GM12891 (cell line): ENCODE measurements around the gene SPACDR.

Experiments used
- DNase-seq: peaks from one replicate; pipeline ENCODE4 v3.0.0; 2011; ENCODE audit warnings: low spot score; ENCODE audit not compliant: insufficient read length
- FAIRE-seq: peaks from 2 replicates; lab custom pipeline; 2011; peaks lifted over from hg19 to GRCh38; lab: Jason Lieb, UNC
- PAX5 ChIP-seq: IDR thresholded peaks from 2 replicates; pipeline ENCODE4 v1.6.1; 2011; ENCODE audit warnings: low read length, moderate library complexity, mild to moderate bottlenecking; ENCODE audit not compliant: insufficient read depth, severe bottlenecking
- POLR2A ChIP-seq: IDR thresholded peaks from 2 replicates; pipeline ENCODE4 v1.6.1; 2011; ENCODE audit warnings: low read depth, low read length, control low read depth
- POLR2AphosphoS5 ChIP-seq: IDR thresholded peaks from 2 replicates; pipeline ENCODE4 v1.6.1; 2011; ENCODE audit warnings: low read depth, low read length, control low read depth
- POU2F2 ChIP-seq: IDR thresholded peaks from 2 replicates; pipeline ENCODE4 v1.6.1; 2011; ENCODE audit warnings: low read depth, mild to moderate bottlenecking, control low read depth, low read length, moderate library complexity
- SPI1 ChIP-seq: IDR thresholded peaks from 2 replicates; pipeline ENCODE4 v1.6.1; 2011; ENCODE audit warnings: low read depth, low read length, control low read depth
- TAF1 ChIP-seq: IDR thresholded peaks from 2 replicates; pipeline ENCODE4 v1.6.1; 2011; ENCODE audit warnings: low read depth, low read length, control low read depth

SPACDR gene

DNA sequence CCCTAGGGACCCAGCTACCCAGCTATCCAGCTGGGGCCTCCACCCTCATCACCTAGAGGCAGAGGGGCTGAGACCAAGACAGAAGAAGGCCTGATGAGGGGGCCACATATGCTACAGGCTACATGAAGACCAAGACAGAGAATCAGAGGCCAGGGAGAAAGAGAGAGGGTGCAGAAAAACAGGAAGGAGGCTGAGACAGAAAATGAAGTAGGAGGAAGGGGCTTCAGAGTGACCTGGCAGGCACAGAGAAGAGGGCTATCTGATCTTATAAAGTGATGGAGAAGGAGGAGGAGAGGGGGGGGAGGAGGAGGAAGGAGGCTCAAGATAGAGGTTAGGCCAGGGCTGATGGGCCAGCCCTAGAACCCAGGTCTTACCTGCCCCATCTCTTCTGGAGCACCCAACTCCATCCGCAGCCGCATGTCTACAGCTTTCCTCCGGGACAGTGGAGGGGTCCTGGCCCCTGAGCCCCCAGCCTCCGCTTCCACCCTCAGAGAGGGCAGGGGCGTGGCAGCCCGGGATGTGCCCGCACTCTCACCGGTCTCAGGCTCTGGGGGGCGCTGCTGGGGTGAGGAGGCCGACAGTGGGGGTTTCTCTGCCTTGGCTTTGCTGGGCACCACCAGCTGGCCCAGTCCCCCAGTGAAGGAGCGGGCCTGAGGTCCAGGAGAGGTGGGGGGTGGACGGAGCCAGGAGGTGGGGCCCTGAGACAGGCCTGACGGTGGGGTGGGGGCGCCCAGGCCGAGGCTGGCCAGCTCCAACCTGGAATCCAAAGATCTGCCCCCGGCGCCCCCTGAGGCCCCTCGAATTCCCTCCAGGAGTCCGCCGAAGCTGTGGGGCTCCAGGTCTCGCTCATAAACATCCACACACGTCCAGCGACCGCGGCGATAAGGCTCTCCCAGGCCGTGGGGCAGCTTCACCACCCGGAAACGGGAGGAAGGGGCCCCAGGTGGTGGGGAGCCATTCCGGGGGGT, 13.1 kb upstream of the SPACDR start:
- TF ChIP-seq PAX5 (no peak), POU2F2 (no peak), SPI1 (no peak), TAF1 (no peak), POLR2A (no peak), POLR2AphosphoS5 (no peak)
- no peak for DNase-seq

DNA sequence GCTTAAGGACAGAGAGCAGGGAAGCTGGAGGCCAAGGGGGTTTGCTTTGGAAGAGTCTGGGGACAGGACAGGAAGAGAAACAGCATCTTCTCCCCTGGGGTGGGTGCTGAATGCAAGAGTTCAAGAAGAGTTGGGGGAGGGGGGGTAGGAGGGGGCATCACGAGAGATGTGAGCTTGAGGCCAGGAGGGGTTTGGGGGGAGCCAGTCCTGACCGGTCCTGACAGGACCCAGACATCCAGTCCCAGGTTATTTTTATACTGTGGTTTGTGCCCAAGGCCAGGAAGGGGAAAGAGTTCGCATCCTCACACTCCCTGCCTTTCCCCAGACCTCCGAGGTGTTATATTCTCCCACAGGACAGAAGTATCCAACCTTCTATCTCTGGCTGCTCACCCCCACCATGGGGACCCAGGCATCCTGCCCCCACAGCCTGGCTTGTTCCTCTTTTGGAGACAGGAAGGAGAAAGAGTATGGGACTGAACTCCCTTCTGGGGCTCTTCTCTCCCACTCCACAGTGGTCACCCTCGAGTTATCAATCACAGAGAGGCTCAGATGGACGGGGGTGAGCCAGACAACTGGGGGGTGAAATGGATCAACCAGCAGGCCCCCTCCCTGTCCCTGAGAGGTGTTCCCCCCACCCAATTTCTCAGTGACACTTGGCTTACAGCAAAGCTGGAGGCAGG, 12.2 kb upstream of the SPACDR start:
- TF ChIP-seq PAX5 (no peak), POU2F2 (no peak), SPI1 (0 out of 2 replicates have a peak, but pooled peaks have one; percentile 8)
- no peak for DNase-seq
- FAIRE-seq: no peak

More for the DNA sequence above, 13.1 kb upstream of the SPACDR start:
- no peak for FAIRE-seq

DNA sequence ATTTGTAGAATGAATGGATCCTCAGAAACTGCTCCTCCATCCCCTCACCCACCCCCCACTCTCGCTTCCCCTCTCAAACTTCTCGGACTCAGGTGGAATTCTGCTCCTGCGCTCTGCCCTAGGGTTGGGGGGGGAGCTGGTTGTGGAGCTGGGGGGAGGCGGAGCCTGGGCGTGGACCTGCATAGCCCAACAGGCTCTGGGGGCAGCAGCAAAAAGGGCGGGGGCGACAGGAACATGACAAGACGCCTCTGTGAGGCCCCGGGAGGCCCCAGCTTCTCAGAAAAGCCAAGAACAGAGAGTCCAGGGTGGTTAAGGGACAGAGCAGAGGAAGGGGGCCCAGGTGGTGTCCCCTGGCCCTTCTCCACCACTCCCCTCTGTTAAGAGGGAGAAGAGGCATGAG, 11.5 kb upstream of the SPACDR start:
- FAIRE-seq (no peak), DNase-seq (no peak)
- no peak for TF ChIP-seq PAX5

DNA sequence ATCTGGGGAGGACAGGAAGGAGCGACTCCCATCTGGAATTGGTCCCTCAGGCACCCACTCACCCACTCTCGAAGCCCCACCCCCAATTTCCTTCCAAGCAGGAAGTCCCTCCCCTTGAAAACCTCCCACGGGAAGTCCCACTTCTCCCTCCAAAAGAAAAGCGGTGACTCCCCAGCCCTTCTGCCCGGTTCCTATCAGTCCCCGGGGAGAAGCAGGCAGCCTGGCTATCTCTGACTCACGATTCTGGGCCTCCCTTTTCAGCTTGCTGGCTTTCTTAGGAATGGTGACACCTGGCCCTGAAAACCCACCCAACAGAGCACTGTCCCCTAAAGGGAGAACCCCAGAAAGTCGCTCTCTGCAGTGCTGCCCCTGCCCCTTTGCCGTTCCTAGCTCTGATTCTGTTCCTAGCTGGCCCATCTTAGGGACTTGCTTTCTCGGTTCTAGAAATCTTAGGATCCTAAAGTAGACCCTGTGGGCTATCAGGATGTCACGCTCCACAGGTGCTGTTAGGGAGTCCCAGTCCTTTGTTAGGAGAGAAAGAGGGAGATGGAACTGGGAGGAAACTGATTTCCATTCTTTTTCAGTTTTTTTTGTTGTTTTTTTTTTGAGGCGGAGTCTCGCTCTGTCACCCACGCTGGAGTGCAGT, 8.9 kb upstream of the SPACDR start:
- FAIRE-seq (no peak), DNase-seq (no peak)
- TF ChIP-seq POU2F2 (no peak), SPI1 (no peak), TAF1 (no peak), POLR2A (no peak), PAX5 (no peak), POLR2AphosphoS5 (no peak)

- DNase-seq: no peak
- no peak for FAIRE-seq
Observed at GRCh38 chr7:100472121-100472851, 8.2 kb upstream of the SPACDR start.

DNA sequence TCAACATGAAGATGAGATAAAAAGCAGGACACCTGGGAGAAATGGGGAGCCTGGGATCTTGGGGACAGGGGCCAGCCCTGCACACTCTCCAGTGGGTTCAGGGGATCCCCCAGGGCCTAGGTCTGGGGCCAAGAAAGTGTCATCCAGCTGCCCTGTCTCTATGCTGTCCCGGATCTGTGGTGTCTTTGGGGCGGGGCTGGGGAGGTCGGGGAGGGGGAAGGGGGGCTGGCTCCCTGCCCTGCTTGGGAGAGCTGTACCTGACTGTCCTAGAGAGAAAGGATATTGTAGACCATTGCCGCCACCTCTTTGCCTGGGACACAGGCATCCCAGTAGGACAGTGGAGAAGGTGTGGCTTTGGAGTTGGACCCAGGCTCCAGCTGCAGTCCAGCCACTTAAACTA, 7.0 kb upstream of the SPACDR start:
- TF ChIP-seq POLR2A (no peak), PAX5 (no peak), POU2F2 (no peak), TAF1 (no peak), POLR2AphosphoS5 (no peak), SPI1 (no peak)
- no peak for DNase-seq
- no peak for FAIRE-seq

More at GRCh38 chr7:100472121-100472851, 8.2 kb upstream of the SPACDR start:
- TF ChIP-seq POLR2A: no peak
- TF ChIP-seq TAF1: no peak
- TF ChIP-seq POLR2AphosphoS5: no peak
- no peak for TF ChIP-seq PAX5
- TF ChIP-seq POU2F2: no peak
- no peak for TF ChIP-seq SPI1

DNA sequence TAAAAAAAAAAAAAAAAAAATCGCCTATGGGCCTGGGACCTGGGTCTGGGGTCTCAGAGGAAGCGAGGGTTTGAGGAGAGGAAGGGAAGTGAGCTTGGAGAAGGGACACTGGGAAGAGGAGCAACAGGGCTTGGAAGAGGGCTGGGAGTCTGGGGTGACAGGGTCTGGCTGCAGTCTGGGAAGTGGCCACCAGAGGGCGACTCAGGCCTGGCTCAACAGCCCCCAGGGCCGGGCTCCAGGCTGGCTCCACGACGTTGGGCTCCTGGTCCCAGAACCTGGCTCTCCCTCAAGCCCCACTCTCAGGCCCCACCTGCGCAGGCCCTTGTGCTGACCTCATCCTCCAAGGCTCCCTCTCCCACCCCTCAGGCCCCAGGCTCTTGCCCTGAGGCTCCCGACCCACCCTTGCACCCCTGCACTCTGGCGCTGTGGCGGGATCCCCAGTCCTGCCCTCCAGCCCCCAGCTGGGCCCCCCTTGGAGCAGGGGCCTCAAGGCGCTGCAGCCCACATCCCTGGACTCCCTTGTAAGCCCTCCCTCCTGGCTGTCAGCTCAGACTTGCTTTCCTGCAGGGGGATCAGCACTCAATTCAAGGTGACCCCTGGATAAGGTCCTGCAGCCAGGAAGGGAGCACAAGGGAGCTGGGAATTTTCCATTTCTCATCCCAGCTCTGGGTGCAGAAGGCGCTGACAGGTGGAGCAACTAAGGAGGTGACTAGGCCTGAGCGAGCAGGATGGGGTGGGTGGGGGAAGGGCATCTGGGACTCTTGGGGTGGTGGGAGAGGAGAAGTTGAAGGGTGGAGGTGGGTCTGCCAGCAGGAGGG, 5.4 kb upstream of the SPACDR start:
- TF ChIP-seq TAF1 (no peak), POU2F2 (no peak), POLR2A (no peak), SPI1 (no peak), POLR2AphosphoS5 (no peak; the same call in 1 of the 2 replicates), PAX5 (no peak)
- DNase-seq (peak; percentile 97), FAIRE-seq (peak; percentile 16)

DNA sequence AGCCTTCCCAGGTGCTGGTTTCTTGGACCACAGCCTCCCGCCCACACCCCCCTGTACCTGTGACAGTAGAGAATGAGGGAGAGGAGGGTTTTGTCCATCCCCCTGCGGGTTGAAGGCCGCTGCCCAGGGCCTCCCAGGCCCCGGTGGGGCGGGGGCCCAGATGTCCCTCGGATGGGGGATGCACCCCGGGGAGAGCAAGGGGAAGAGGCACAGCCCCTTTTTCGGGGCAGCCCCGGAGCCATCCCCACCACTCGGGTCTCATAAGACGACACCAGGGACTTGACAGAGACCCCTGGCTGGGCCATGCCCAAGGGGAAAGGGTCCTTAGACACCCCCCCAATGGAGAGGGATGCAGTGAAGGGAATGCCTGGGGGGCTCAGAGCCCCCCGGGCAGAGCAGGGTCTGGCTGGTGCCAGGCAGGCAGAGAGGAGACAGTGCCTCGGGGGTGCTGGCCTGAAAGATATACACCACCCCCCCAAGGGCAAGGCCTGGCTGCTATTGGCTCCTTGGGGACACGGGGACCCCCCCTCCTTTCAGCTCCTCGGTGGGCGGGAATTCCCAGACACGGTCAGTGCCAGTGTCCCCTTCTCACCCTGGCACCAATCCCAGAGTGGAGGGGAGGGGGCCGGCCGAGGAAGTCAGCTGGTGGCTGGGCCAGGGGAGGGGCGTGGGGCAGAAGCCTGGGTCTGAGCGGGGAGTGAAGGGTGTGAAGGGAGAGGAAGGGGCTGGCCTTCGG, 3.7 kb upstream of the SPACDR start:
- FAIRE-seq (no peak), DNase-seq (no peak)
- TF ChIP-seq SPI1 (no peak), PAX5 (no peak), POLR2AphosphoS5 (no peak), POU2F2 (no peak), TAF1 (no peak), POLR2A (no peak)
